Fibroblast of upper back skin (primary cell): Measurements from ENCODE around the gene MET.
"Not testable (repeated sequence)": the region's sequence is repeated elsewhere in the genome, so short reads cannot be mapped to it uniquely, and the experiment has no call there.

Source experiments
- DNase-seq: peaks from one replicate; pipeline ENCODE4 v3.0.0-alpha.2; 2013

The MET gene

GRCh38 chr7:116728413-116728812, 56.4 kb downstream of the MET start:
- DNase-seq, result no peak

GRCh38 chr7:116730097-116731022, 58.4 kb downstream of the MET start:
- DNase-seq, result no peak

GRCh38 chr7:116731023-116731395, 59.0 kb downstream of the MET start:
- DNase-seq, result no peak

- no peak for DNase-seq
Measured at GRCh38 chr7:116731445-116732335, 59.7 kb downstream of the MET start.

- no peak for DNase-seq
Measured at GRCh38 chr7:116732788-116733694, 61.0 kb downstream of the MET start.

GRCh38 chr7:116733924-116734580, 62.1 kb downstream of the MET start:
- no peak for DNase-seq

- no peak for DNase-seq
Measured at GRCh38 chr7:116734710-116735109, 62.7 kb downstream of the MET start.

GRCh38 chr7:116736927-116737715, 65.1 kb downstream of the MET start:
- no peak for DNase-seq

- DNase-seq, result no peak
Measured at GRCh38 chr7:116738378-116738777, 66.4 kb downstream of the MET start.

- DNase-seq, result no peak
Measured at GRCh38 chr7:116739307-116739706, 67.3 kb downstream of the MET start.

GRCh38 chr7:116740231-116740630, 68.2 kb downstream of the MET start:
- no peak for DNase-seq

- DNase-seq, result no peak
Measured at GRCh38 chr7:116740755-116741462, 68.9 kb downstream of the MET start.

- DNase-seq, result peak; percentile 14
Measured at GRCh38 chr7:116741625-116742316, 69.8 kb downstream of the MET start.

- no peak for DNase-seq
Measured at GRCh38 chr7:116742641-116743040, 70.6 kb downstream of the MET start.

GRCh38 chr7:116743835-116744234, 71.8 kb downstream of the MET start:
- DNase-seq, result not testable (repeated sequence)

- DNase-seq, result not testable (repeated sequence)
Measured at GRCh38 chr7:116746388-116746787, 74.4 kb downstream of the MET start.

GRCh38 chr7:116751070-116751469, 79.1 kb downstream of the MET start:
- not testable (repeated sequence) for DNase-seq

- no peak for DNase-seq
Measured at GRCh38 chr7:116752305-116753074, 80.5 kb downstream of the MET start.

- DNase-seq, result no peak
Measured at GRCh38 chr7:116753130-116753529, 81.1 kb downstream of the MET start.
